LNCAP (cell line): ENCODE data around the gene TMEM51.

Source experiments
- CTCF ChIP-seq: fragments of 450-650 bp; IDR thresholded peaks from 2 replicates; pipeline ENCODE4 v1.5.1; 2017; ENCODE audit warnings: mild to moderate bottlenecking

The TMEM51 gene

GRCh38 chr1:15151377-15151806 lies 2.2 kb upstream of the TMEM51 start:
- no peak for TF ChIP-seq CTCF

- no peak for TF ChIP-seq CTCF
Measured at GRCh38 chr1:15151871-15152270, 1.7 kb upstream of the TMEM51 start.

GRCh38 chr1:15152318-15153183 lies 996 bp upstream of the TMEM51 start:
- peak; percentile 53 for TF ChIP-seq CTCF

- peak; percentile 51 for TF ChIP-seq CTCF
Measured at GRCh38 chr1:15153842-15154479, 414 bp downstream of the TMEM51 start.

GRCh38 chr1:15154480-15155036 lies 1.0 kb downstream of the TMEM51 start:
- no peak for TF ChIP-seq CTCF

GRCh38 chr1:15155191-15155590 lies 1.6 kb downstream of the TMEM51 start:
- no peak for TF ChIP-seq CTCF

GRCh38 chr1:15155888-15156741 lies 2.6 kb downstream of the TMEM51 start:
- TF ChIP-seq CTCF = no peak
